IgD-negative memory B cell (primary cell): Measurements from ENCODE around the gene GIGYF2. TPM values are rescaled to one million over a fixed set of nuclear protein-coding genes. Genes with fewer than 3 reads are reported as not detected.
"Not testable (repeated sequence)": the region's sequence is repeated elsewhere in the genome, so short reads cannot be mapped to it uniquely, and the experiment has no call there.

Experiments
- H3K27ac Mint-ChIP-seq, 3 donors: one replicate each; pipeline ENCODE4 v1.8.0; 2020 to 2022; ENCODE audit warnings: mild to moderate bottlenecking in 3 of 3, mixed read lengths in 3 of 3, moderate library complexity in 1 of 3
- H3K27me3 Mint-ChIP-seq: one replicate; pipeline ENCODE4 v1.8.0; 2021; ENCODE audit warnings: mixed read lengths
- H3K36me3 Mint-ChIP-seq: one replicate; pipeline ENCODE4 v1.8.0; 2020; ENCODE audit warnings: mild to moderate bottlenecking, mixed read lengths
- H3K4me1 Mint-ChIP-seq, 3 donors: one replicate each; pipeline ENCODE4 v1.8.0; 2020 to 2022; ENCODE audit warnings: mixed read lengths in 3 of 3, mild to moderate bottlenecking in 1 of 3
- H3K4me3 Mint-ChIP-seq, 4 donors: one replicate each; pipeline ENCODE4 v1.8.0; 2020 to 2022; ENCODE audit warnings: mild to moderate bottlenecking in 4 of 4, mixed read lengths in 4 of 4, moderate library complexity in 3 of 4
- H3K9me3 Mint-ChIP-seq, 3 donors: one replicate each; pipeline ENCODE4 v1.8.0; 2020 to 2021; ENCODE audit warnings: mixed read lengths in 3 of 3, mild to moderate bottlenecking in 1 of 3
- polyA plus RNA-seq: library from polyadenylated mRNA; unstranded; fragments of 300-500 nt; fragmentation: Illumina TruSeq; gene quantifications from one replicate; pipeline ENCODE4 v1.2.3, GENCODE V29; 2021

GIGYF2 gene
- polyA plus RNA-seq, 1 donor from 2014 or later: 24.3 TPM

DNA sequence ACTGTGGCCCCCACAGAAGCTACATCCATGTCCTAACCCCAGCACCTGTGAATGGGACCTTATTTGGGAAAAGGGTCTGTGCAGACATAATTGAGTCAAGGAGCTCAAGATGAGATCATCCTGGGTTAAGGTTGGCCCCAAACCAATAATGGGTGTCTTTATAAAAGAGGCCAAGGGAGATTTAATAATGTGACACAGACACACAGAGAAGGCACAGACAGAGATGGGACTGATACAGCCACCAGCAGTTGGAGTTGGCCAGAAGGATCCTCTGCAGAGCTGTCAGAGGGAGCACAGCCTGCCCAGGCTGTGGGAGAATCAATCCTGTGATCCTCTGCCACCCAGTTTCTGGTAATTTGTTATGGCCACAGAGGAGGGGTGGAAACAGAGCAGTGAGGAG lies 199.0 kb downstream of the GIGYF2 start:
- H3K27ac Mint-ChIP-seq: no peak overlapping the region
- H3K27me3 Mint-ChIP-seq: peaks cover 11% of the 10 kb centered on the region
- no peak overlapping the region for H3K4me3 Mint-ChIP-seq
- no peaks in the 10 kb centered on the region for H3K9me3 Mint-ChIP-seq
- no peaks in the 10 kb centered on the region for H3K36me3 Mint-ChIP-seq
- H3K4me1 Mint-ChIP-seq: no peaks in the 10 kb centered on the region

DNA sequence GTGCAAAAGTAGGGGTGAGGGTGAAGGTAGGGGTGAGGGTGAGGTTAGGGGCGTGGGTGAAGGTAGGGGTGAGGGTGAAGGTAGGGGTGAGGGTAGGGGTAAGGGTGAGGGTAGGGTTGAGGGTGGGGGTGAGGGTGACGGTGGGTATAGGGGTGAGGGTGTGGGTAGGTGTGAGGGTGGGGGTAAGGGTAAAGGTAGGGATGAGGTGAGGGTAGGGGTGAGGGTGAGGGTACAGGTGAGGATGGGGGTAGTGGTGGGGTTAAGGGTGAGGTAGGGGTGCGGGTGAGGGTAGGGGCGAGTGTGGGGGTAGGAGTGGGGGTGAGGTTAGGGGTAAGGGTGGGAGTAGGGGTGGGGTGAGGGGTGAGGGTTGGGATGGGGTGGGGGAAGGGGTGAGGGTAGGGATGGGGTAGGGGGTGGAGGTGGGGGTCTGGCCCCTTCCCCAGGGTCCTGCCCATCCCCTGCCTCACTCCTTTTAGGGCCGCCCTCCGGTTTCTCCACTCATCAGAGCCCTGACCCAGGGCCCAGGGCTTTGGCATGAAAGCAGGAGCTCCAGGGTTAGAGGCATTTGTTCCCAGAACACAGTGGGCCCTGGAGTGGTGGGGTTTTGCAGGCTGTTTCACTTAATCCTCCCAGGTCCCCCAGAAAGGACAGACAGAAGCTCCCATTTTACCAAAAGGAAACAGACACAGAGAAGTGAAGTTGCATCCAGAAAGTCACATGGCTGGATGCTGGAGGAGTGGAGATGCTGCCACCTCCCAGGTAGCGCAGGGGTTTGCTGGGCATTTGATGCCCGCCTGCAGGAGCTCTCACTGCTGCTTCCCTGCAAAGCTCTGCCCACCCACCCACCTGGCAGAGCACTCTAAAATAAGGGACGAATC lies 199.8 kb downstream of the GIGYF2 start:
- no peaks in the 10 kb centered on the region for H3K36me3 Mint-ChIP-seq

DNA sequence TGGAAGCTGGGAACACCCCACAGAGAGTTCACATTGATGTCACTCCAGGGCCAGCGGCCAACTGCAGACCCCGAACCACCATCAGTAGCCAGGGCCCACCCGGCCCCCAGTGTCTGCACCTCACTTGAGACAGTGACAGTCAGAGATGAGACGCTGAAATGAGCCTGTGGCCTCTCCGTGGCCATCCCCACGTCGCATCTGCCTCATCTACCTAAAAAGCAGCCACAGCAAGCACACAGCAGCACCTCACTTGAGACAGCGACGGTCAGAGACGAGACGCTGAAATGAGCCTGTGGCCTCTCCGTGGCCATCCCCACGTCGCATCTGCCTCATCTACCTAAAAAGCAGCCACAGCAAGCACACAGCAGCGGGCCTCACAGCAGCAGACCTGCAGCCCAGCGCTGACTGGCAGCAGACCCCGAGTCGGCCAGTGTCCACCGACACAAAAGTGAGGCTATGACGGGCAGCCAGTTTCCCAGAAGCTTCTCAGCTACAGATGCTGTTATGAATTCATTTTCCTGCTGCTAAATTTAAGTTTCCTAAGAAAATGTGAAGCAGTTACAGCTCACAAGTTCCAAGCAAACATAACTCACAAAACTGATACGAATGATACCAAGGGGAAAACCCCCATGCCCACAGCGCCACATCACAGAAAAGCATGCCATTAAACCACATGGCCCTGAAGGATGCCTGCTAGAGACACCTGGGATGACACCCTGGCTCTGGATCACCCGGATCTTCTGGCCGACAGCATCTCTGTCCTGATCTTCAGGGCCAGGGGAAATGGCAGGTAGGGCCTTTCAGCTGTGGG lies 200.7 kb downstream of the GIGYF2 start:
- no peaks in the 10 kb centered on the region for H3K36me3 Mint-ChIP-seq
- peaks cover 5% of the 10 kb centered on the region for H3K27me3 Mint-ChIP-seq
- H3K4me1 Mint-ChIP-seq: no peaks in the 10 kb centered on the region
- H3K9me3 Mint-ChIP-seq: no peaks in the 10 kb centered on the region
- no peak overlapping the region for H3K4me3 Mint-ChIP-seq
- no peak overlapping the region for H3K27ac Mint-ChIP-seq

More for the DNA sequence above, 199.8 kb downstream of the GIGYF2 start:
- peaks cover 6% of the 10 kb centered on the region for H3K27me3 Mint-ChIP-seq
- H3K9me3 Mint-ChIP-seq: no peaks in the 10 kb centered on the region
- no peaks in the 10 kb centered on the region for H3K4me1 Mint-ChIP-seq
- H3K27ac Mint-ChIP-seq: no peak overlapping the region
- no peak overlapping the region for H3K4me3 Mint-ChIP-seq

DNA sequence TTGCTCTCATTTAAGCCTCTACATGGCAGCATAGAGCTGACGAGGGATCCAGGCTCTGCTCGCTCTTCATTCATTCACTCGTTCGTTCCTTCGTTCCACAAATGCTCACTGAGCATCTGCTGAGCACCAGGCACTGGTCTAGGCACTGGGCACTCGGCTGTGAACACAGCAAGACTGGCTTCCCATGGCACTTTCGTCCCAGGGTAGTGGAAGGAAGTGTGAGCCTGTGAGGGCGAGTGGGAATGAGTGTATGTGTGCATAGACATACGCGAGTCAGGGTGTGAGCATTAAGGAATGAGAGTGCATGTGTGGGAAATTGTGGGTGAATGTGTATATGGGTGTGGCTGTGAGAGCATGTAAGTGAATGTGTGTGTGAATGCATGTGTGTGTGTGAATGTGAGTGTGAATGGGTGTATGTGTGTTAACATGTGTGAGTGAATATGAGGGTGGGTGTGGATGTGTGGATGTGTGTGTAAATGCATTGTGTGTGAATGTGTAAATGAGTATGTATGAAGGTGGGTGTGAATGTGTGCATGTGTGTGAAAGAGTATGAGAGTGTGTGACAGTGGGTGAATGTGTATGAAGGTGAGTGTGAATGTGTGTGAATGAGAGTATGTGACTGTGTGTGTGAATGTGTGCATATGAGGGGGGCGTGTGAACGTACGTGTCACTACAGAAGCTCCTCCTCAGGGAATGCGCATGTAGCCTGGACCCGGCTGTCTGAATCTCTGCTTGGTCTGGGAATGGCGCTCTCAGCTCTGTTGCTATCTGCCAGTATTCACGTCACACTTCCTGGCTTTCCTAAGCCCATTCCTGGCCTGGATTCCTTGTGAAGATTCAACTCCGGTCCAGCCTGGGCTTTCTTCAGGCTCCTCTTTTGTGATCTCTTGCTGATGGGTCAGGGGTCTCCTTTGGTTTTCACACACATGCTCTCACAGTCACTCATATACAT lies 201.7 kb downstream of the GIGYF2 start:
- H3K4me1 Mint-ChIP-seq: no peaks in the 10 kb centered on the region
- no peak overlapping the region for H3K4me3 Mint-ChIP-seq
- H3K27ac Mint-ChIP-seq: no peak overlapping the region
- no peaks in the 10 kb centered on the region for H3K9me3 Mint-ChIP-seq
- H3K36me3 Mint-ChIP-seq: no peaks in the 10 kb centered on the region
- H3K27me3 Mint-ChIP-seq: no peaks in the 10 kb centered on the region

DNA sequence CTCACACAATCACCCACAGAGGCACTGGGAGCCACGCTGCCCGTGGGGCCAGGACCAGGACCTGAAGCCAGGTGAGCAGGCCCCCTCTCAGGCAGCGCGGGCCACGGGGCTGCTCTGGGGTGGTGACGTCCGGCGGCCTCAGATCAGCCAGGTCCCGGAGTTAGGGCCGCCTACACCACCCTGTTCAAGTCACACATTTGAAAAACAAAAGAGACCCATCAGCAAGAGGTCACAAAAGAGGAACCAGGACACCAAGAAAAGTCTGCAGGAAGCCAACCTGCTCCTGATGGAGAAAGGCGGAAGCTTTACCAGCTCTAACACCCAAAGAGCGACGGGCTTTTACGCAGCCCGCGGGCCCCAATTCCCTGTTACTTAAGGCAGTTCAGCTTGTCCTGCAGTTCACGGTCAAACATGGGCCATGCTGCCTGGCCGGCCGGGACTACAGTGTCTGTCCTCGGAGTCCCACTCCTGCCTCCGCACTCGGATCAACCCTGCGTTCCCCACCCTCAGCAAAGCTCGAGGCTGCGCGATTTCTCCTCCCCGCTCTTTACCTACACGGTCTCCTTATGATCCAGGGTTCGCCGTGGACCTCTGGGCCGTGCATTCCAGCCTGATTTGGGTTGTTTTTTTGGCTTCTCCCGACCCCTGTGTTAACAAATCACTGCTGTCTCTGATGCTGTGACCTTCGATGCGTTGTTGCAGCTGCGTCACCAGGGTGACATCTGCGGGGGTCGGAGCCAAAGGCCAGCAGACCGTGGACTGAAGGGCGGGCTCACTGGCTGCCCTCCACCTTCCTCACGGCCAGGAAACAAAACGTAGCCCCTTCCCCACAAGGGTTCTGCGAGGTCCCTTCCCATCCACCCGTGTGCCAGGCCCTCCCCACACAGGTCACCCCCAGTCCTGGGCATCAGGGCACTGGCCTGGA lies 203.9 kb downstream of the GIGYF2 start:
- Mint-ChIP-seq H3K9me3 (no peaks in the 10 kb centered on the region), H3K4me1 (no peaks in the 10 kb centered on the region), H3K36me3 (no peaks in the 10 kb centered on the region), H3K4me3 (no peak overlapping the region), H3K27ac (no peak overlapping the region), H3K27me3 (no peaks in the 10 kb centered on the region)

DNA sequence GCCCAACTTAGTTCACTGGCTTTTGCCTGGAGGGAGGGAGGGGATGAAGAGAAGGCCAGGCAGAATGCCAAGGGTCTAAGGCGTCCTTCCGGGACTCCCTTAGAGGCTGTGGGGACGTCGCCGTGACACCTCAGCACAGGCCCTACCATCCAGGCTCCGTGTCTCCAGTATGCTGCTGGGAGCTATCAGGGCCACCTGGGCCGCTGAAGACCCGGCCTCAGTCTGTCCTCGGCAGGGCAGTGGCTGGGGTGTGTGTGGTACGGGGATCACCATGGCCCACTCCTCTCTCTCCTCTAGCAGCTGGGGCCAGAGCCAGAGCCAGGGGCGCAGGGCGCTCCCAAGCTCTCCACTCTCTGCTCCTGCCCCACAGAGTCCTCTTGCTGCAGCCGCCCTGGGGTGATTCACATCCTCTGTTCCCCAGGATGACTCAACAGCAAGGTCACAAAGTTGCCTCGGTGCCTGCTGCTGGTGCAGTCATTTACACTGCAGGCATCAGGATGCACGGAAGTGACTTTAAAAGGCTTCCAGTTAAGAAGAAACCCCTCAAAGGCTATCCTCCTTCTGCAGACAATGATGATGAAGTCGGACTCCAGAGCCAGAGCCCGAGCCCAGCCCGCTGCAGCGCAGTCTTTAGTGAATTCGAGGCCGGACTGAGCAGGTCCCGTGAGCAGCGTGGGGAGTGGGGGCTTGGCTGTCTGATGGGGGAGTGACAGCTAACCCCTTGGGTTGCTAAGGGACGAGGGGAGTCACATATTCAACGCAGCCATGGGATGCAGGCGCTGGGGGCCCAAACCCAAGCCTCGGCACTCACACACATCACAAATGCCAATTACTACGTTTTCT lies 204.8 kb downstream of the GIGYF2 start:
- H3K4me1 Mint-ChIP-seq: no peaks in the 10 kb centered on the region
- no peaks in the 10 kb centered on the region for H3K9me3 Mint-ChIP-seq
- no peaks in the 10 kb centered on the region for H3K27me3 Mint-ChIP-seq
- no peak overlapping the region for H3K4me3 Mint-ChIP-seq
- no peak overlapping the region for H3K27ac Mint-ChIP-seq
- H3K36me3 Mint-ChIP-seq: no peaks in the 10 kb centered on the region

DNA sequence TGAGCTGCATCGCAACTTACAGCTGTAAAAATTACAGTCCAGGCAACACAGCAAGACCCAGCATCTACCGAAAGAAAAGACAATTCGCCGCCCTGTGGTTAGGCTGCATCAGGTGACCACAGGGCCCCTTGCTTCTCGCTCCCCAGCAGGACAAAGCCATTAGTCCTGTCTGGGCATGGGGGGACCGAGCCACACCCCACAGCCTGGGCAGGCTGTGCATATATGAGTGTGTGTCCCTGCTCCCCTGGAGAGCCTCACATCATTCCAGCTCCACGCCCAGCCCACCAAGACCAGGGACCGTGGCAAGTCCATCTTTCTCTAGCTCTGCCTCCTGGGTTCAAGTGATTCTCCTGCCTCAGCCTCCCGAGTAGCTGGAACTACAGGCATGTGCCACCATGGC lies 206.9 kb downstream of the GIGYF2 start:
- H3K9me3 Mint-ChIP-seq: peaks cover 0 to 1% (median 0%) of the 10 kb centered on the region in 3 donors
- H3K4me3 Mint-ChIP-seq: no peak overlapping the region

DNA sequence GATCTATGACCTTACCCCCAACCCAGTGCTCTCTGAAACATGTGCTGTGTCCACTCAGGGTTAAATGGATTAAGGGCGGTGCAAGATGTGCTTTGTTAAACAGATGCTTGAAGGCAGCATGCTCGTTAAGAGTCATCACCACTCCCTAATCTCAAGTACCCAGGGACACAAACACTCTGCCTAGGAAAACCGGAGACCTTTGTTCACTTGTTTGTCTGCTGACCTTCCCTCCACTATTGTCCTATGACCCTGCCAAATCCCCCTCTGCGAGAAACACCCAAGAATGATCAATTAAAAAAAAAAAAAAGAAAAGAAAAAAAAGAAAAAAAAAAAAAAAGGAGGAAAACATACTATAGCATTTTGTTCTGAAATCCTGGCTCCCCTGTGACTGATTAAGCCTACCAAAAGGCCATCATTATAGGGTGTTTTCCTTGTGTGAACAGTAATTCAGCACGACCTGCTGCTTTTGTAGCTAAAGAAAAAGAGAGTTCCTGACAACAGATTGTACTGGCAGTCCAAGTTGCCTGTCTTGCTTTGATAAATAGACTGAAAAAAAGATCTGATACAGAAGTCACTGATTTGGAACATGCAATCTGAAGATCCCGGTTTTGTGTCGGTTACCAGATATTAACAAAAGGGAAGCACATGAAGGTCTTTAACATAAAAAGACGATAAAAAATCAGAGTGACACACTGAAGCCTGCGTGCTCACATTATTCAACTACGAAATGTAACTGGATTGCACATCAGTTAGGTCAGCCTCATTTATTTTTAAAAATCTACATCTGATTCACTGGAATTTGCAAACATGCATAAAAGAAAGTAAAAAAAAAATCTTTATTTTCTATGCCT lies 210.0 kb downstream of the GIGYF2 start:
- not testable (repeated sequence) for H3K27me3 Mint-ChIP-seq, H3K36me3 Mint-ChIP-seq, H3K27ac Mint-ChIP-seq

More for the DNA sequence above, 206.9 kb downstream of the GIGYF2 start:
- Mint-ChIP-seq H3K36me3 (no peaks in the 10 kb centered on the region), H3K27ac (no peak overlapping the region), H3K27me3 (no peaks in the 10 kb centered on the region), H3K4me1 (no peaks in the 10 kb centered on the region)

DNA sequence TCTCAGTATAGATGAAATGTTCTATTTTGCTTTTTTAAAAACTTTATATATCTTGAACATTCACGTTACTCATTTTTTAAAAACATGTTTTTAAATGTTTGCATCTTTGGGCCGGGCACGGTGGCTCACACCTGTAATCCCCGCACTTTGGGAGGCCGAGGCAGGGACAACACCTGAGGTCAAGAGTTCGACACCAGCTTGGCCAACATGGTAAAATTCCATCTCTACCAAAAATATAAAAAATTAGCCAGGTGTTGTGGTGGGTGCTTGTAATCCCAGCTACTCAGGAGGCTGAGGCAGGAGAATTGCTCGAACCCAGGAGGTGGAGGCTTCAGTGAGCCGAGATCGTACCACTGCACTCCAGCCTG lies 210.6 kb downstream of the GIGYF2 start:
- not testable (repeated sequence) for H3K4me3 Mint-ChIP-seq, H3K36me3 Mint-ChIP-seq, H3K4me1 Mint-ChIP-seq, H3K27me3 Mint-ChIP-seq, H3K27ac Mint-ChIP-seq
- H3K9me3 Mint-ChIP-seq: peaks cover 5 to 21% (median 19%) of the 10 kb centered on the region in 3 donors

More for the DNA sequence above, 210.0 kb downstream of the GIGYF2 start:
- H3K4me3 Mint-ChIP-seq, H3K4me1 Mint-ChIP-seq: not testable (repeated sequence)
- H3K9me3 Mint-ChIP-seq: peaks cover 5 to 15% (median 15%) of the 10 kb centered on the region in 3 donors

DNA sequence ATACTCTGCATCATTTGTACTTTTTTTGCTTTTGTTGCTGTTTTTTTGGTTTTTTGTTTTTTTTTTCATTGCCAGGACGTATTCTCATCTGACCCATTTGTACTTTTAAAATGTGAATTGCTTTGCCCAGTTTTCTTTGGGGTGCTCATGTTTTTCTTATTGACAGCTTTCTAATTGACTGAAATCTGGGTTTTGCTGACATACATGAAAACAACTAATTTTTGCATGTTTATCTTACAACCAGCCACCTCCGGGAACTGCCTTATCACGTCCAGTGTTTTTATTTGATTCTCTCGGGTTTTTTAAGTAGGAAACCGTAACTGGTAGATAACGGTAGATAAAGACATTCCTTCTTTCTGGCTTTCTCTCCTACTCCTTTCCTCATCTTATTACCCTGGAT lies 211.6 kb downstream of the GIGYF2 start:
- Mint-ChIP-seq H3K36me3 (peaks cover 2% of the 10 kb centered on the region), H3K27ac (no peak overlapping the region), H3K27me3 (peaks cover 11% of the 10 kb centered on the region), H3K4me3 (no peak overlapping the region), H3K9me3 (peaks cover 5 to 25% (median 21%) of the 10 kb centered on the region in 3 donors), H3K4me1 (no peaks in the 10 kb centered on the region)
